GM19035 (cell line): ENCODE data around the gene LRCH1.
"Not testable (repeated sequence)": the region's sequence is repeated elsewhere in the genome, so short reads cannot be mapped to it uniquely, and the experiment has no call there.

Experiments used
- ATAC-seq: cut with Tn5 transposase; IDR thresholded peaks from one replicate; pipeline ENCODE4 v1.9.1; 2021; ENCODE audit not compliant: unreplicated experiment

The LRCH1 gene, protein sequence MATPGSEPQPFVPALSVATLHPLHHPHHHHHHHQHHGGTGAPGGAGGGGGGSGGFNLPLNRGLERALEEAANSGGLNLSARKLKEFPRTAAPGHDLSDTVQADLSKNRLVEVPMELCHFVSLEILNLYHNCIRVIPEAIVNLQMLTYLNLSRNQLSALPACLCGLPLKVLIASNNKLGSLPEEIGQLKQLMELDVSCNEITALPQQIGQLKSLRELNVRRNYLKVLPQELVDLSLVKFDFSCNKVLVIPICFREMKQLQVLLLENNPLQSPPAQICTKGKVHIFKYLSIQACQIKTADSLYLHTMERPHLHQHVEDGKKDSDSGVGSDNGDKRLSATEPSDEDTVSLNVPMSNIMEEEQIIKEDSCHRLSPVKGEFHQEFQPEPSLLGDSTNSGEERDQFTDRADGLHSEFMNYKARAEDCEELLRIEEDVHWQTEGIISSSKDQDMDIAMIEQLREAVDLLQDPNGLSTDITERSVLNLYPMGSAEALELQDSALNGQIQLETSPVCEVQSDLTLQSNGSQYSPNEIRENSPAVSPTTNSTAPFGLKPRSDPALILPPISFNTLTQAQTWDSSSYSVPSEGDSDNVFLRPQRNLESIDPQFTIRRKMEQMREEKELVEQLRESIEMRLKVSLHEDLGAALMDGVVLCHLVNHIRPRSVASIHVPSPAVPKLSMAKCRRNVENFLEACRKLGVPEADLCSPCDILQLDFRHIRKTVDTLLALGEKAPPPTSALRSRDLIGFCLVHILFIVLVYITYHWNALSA

GRCh38 chr13:46552889-46553520 is at the start of gene LRCH1:
LRCH1 (plus strand) TSS chr13:46553170; CDS start chr13:46553397, 227 bp downstream.
- peak; percentile 67 for ATAC-seq

DNA sequence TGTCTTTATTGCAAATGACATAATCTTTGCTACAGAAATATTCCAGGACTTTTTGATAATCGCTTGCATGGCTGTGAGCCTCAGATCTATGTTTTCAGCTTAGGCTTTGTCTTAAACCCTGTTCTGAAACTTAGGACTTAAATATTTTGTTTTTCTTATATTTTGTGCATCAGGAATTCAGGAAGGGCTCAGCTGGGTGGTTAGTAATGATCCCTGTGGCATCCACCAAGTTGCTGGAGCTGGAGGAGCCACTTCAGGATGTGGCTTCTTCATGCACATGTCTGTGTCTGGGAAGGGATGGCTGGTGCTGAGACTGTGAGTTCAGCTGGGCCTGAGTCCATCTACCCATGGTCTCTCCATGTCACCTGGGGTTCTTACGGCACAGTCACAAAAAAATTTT is 48.9 kb upstream of the LRCH1 start:
- ATAC-seq = no peak

DNA sequence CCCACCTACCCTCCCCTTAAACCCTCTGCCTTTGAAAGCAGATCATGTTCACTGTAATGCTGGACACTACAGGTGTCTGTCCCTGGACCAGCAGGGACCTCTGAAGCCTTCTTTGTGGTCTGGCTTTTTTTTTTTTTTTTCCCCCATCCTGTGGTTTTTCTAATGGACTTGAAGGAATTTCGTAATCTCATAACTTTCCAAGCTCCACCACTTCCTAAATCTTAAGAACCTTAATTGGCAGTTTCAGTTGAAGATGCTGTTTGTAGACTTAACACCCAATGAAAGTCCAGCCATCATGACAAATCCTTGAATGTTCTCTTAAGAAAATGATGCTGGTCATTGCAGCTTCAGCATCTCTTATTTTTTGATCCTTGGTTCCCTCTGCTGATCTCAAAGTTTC is 45.0 kb upstream of the LRCH1 start:
- no peak for ATAC-seq

DNA sequence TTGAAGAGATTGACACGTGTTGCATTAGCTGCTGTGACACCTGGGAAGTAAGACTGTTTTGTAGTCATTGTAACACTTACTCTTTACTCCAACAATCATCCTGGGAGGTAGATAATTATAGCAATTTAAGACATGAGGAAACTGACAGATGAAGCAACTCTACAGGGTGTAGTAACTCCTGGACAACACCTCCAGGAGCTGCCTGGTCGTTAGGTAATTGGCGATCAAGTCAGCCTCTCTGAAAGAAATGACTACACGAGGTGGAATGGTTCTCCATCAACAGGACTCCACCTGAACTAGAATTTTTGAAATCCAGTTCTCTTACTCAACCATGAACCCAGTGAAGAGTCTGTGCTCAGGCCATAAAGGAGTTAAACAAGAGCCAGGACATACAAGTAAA is 43.0 kb upstream of the LRCH1 start:
- ATAC-seq = no peak

- ATAC-seq = no peak
Measured at GRCh38 chr13:46515803-46516202, 37.2 kb upstream of the LRCH1 start.

- ATAC-seq = no peak
Measured at GRCh38 chr13:46516599-46517338, 36.2 kb upstream of the LRCH1 start.

- ATAC-seq = not testable (repeated sequence)
Measured at GRCh38 chr13:46517748-46518147, 35.2 kb upstream of the LRCH1 start.

- ATAC-seq = no peak
Measured at GRCh38 chr13:46519182-46519581, 33.8 kb upstream of the LRCH1 start.

DNA sequence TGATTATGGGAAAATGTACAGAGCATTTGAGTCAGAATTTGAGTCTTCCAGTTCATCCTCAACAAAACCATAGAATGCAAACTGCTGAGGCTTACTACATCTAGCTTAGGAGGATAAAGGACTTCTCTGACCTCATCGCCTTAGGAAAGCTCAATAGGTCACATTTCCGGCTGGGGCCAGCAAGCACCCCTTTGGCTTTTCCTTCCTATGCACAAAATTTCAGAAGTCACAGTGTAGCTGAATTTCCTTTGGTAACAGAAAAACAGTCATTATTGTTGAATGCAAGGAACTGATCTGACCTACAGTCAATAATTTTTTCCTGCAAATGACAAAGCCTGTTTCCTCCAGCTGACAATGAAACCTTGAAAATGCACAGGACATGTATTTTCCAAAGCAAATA is 32.8 kb upstream of the LRCH1 start:
- no peak for ATAC-seq

DNA sequence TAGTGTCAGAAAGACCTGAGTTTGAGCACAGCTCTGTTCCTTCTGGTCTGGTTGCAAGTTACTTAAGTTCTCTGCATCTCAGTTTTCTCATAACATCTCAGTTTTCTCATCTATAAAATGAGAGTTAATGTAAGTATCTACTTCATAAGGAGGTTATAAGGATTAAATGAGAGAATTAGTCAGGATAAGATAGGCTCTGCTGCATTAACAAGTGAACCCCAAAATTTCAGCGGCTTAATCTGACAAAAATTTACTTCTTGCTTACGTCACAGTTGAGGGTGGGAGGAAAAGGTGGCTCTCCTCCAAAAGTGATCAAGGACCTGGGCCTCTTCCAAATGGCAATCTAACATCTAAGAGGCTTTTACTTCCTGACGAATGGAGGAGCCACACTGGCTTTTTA is 31.5 kb upstream of the LRCH1 start:
- ATAC-seq = no peak

- ATAC-seq = no peak
Measured at GRCh38 chr13:46521921-46522747, 30.8 kb upstream of the LRCH1 start.

- ATAC-seq = no peak
Measured at GRCh38 chr13:46522748-46523030, 30.3 kb upstream of the LRCH1 start.

DNA sequence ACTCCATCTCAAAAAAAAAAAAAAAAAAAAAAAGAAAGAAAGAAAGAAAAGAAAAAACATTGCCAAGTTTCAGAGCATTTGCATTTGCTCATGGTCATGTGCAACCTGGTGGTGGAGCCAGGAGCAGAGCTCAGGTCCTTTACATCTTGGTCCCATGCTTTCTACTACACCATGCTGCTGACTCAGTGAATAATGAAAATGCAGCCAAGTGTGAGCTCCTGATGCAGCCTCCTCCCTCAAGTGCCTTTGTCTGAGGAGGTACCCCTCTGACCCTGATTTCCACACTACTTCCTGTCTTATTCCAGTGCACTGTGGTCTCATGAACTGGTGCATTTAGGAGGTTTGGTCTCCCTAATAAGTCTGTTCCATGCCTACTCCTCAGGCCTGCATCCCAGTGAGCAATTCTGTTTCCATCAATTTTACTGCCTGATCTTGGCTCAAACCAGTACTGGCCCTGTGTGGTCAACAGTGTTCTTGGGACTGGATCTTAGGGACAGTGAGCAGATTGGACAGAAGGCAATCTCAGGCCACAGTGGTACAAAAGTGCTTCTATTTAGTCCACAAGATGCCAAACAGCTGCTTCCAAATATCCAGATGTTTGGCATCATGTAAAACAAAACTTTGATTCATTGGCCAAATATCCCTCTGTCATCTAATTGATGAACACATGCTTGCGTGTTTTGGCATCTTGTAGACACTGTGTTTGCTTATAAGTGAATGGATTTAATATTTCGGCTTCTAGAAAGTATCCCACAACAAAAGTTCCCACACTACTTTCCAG is 28.8 kb upstream of the LRCH1 start:
- ATAC-seq = no peak

- no peak for ATAC-seq
Measured at GRCh38 chr13:46526100-46526735, 26.8 kb upstream of the LRCH1 start.

DNA sequence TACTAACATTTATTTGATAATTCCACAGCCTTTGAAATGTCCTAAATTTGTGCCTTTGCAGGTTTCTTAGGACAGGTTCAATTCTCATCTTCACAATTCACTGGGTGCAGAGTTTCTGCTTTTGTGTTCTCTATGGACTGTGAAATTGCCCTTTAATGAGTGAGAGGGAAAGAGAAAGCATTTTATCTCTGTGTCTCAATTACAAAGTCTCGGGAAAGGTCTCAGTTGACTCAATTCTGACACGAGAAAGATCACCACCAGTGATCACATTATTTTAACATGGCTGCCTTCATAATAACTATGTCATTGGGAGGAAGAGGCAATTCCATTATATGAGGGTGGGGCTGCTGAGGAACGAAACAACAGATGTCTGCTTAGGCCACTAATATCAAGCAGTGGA is 26.2 kb upstream of the LRCH1 start:
- no peak for ATAC-seq

- no peak for ATAC-seq
Measured at GRCh38 chr13:46527237-46527636, 25.7 kb upstream of the LRCH1 start.

DNA sequence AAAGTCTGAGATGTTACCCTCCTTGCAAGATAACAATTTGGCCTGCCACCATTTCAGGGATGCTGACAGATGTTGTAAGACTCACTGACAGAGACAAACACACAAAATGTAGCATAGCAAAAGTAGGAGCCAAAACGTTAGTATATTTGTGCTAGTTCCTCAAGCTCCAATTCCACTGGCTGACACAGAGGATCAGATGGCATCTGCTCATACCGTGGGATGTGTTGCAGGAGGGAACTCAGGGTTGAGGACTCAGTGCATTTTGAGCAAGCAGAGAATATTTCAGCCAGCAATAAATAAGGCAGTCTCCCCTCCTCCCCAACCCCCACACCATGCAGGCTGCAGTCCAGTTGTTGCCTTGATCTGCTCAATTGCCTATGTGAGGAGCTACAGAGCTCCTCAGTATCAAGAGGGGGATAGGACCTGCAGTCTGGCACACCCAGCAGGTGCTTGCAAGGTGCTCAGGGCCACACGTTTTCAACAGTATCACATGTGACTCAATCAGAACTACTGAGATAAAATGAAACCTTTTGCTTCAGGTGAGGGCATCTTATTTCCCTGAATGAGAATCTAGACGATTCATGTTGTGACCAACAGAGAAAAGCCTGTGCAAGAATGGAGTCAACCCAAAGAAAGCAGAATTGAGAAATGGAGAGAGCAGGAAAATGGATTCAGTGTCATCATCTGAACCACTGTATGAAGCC is 23.6 kb upstream of the LRCH1 start:
- no peak for ATAC-seq

DNA sequence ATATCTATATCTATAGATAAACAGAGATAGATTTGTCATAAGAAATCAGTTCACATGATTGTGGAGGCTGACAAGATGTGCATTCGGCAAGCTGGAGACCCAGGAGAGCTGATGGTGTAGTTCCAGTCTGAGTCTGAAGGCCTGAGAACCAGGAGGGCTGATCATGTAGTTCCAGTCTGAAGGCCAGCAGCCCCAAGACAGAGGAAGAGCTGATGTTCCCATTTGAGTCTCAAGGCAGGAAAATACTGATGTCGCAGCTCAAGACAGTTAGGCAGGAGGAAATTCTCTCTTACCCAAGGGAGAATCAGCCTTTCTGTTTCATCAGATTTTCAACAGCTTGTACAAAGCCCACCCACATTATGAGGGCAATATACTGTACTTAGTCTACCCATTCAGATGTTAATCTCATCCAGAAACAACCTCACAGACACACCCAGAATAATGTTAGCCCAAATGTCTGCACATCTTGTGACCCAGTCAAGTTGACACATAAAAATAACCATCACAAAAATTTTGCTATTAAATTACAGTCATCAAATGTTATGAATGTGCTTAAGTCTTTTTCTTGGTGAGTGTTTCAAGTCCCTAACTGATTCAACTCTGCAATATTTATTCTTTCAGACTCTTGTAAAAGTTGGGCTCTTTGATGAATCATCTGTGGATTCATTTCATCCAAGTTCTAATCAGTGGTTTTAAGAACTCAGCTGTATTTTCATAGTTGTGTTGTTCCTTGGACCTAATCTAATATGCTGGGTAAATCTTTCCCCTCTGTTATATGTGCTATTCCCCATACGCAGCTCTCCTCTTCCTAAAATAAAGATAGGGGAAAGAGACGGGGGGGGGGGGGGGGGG is 22.7 kb upstream of the LRCH1 start:
- no peak for ATAC-seq
